ENCODE results near the gene HTR6.

The HTR6 gene

GRCh38 chr1:19665496-19666465, 1.1 kb downstream of the HTR6 start:
- no peaks in the 10 kb centered on the region for H3K27me3 ChIP-seq (ENCODE audit: control insufficient read depth, insufficient read depth, low read length)
- no peak overlapping the region for H3K27ac ChIP-seq
- H3K36me3 ChIP-seq (ENCODE audit: control insufficient read depth, insufficient read depth, low read length) = no peaks in the 10 kb centered on the region
- H3K79me2 ChIP-seq = no peaks in the 10 kb centered on the region
- no peak overlapping the region for H3K4me2 ChIP-seq (ENCODE audit: low read length)
- no peak for TF ChIP-seq CTCF (IDR thresholded peaks at IDR 0.05)
- H3K4me1 ChIP-seq = no peaks in the 10 kb centered on the region
- no peak overlapping the region for H3K9ac ChIP-seq
- no peak overlapping the region for H2AFZ ChIP-seq
- no peaks in the 10 kb centered on the region for H3K9me3 ChIP-seq (ENCODE audit: control insufficient read depth, low read length)
- no peak overlapping the region for H3K4me3 ChIP-seq (ENCODE audit: low read depth, low read length)

GRCh38 chr1:19668888-19669287, 4.2 kb downstream of the HTR6 start:
- Histone ChIP-seq H3K9ac (no peak overlapping the region), H3K27me3 (ENCODE audit: control insufficient read depth, insufficient read depth, low read length) (no peaks in the 10 kb centered on the region), H3K4me2 (ENCODE audit: low read length) (no peak overlapping the region), H3K36me3 (ENCODE audit: control insufficient read depth, insufficient read depth, low read length) (no peaks in the 10 kb centered on the region), H2AFZ (no peak overlapping the region), H3K4me3 (ENCODE audit: low read depth, low read length) (no peak overlapping the region), H3K9me3 (ENCODE audit: control insufficient read depth, low read length) (no peaks in the 10 kb centered on the region), H3K79me2 (no peaks in the 10 kb centered on the region), H3K27ac (no peak overlapping the region), H3K4me1 (no peaks in the 10 kb centered on the region)
- no peak for TF ChIP-seq CTCF (IDR thresholded peaks at IDR 0.05)

- no peaks in the 10 kb centered on the region for H3K27me3 ChIP-seq (ENCODE audit: control insufficient read depth, insufficient read depth, low read length)
- H3K27ac ChIP-seq = no peak overlapping the region
- no peak overlapping the region for H3K4me3 ChIP-seq (ENCODE audit: low read depth, low read length)
- no peak for TF ChIP-seq CTCF (IDR thresholded peaks at IDR 0.05)
- no peak overlapping the region for H3K9ac ChIP-seq
- no peaks in the 10 kb centered on the region for H3K4me1 ChIP-seq
- H3K79me2 ChIP-seq = no peaks in the 10 kb centered on the region
- no peak overlapping the region for H3K4me2 ChIP-seq (ENCODE audit: low read length)
- H2AFZ ChIP-seq = no peak overlapping the region
- H3K9me3 ChIP-seq (ENCODE audit: control insufficient read depth, low read length) = no peaks in the 10 kb centered on the region
- no peaks in the 10 kb centered on the region for H3K36me3 ChIP-seq (ENCODE audit: control insufficient read depth, insufficient read depth, low read length)
These were observed 6.1 kb downstream of the HTR6 start for GRCh38 chr1:19670787-19671186.

GRCh38 chr1:19672237-19672636, 7.6 kb downstream of the HTR6 start:
- no peaks in the 10 kb centered on the region for H3K9me3 ChIP-seq (ENCODE audit: control insufficient read depth, low read length)
- no peak overlapping the region for H3K9ac ChIP-seq
- H3K4me3 ChIP-seq (ENCODE audit: low read depth, low read length) = no peak overlapping the region
- H3K36me3 ChIP-seq (ENCODE audit: control insufficient read depth, insufficient read depth, low read length) = no peaks in the 10 kb centered on the region
- no peaks in the 10 kb centered on the region for H3K4me1 ChIP-seq
- H3K4me2 ChIP-seq (ENCODE audit: low read length) = no peak overlapping the region
- TF ChIP-seq CTCF (IDR thresholded peaks at IDR 0.05) = no peak
- H2AFZ ChIP-seq = no peak overlapping the region
- H3K79me2 ChIP-seq = no peaks in the 10 kb centered on the region
- H3K27me3 ChIP-seq (ENCODE audit: control insufficient read depth, insufficient read depth, low read length) = no peaks in the 10 kb centered on the region
- H3K27ac ChIP-seq = no peak overlapping the region

GRCh38 chr1:19675797-19676196, 11.1 kb downstream of the HTR6 start:
- H3K9ac ChIP-seq = no peak overlapping the region
- H3K79me2 ChIP-seq = no peaks in the 10 kb centered on the region
- no peak overlapping the region for H2AFZ ChIP-seq
- no peak for TF ChIP-seq CTCF (IDR thresholded peaks at IDR 0.05)
- no peak overlapping the region for H3K4me2 ChIP-seq (ENCODE audit: low read length)
- H3K36me3 ChIP-seq (ENCODE audit: control insufficient read depth, insufficient read depth, low read length) = no peaks in the 10 kb centered on the region
- no peak overlapping the region for H3K4me3 ChIP-seq (ENCODE audit: low read depth, low read length)
- no peak overlapping the region for H3K27ac ChIP-seq
- H3K9me3 ChIP-seq (ENCODE audit: control insufficient read depth, low read length) = no peaks in the 10 kb centered on the region
- no peaks in the 10 kb centered on the region for H3K4me1 ChIP-seq
- H3K27me3 ChIP-seq (ENCODE audit: control insufficient read depth, insufficient read depth, low read length) = no peaks in the 10 kb centered on the region

Measured in parathyroid adenoma (tissue), 2 donors.